Skeletal muscle satellite cell (primary cell): ENCODE measurements around the gene PEAK1.

Source experiments
- H3K27me3 ChIP-seq: 2 replicates; pipeline ENCODE4 v1.7.0; 2013; ENCODE audit warnings: low read length; ENCODE audit not compliant: control insufficient read depth, insufficient read depth
- H3K36me3 ChIP-seq: 2 replicates; pipeline ENCODE4 v1.7.0; 2013; ENCODE audit warnings: mild to moderate bottlenecking, control low read depth, low read length; ENCODE audit not compliant: insufficient read depth
- H3K4me1 ChIP-seq: 2 replicates; pipeline ENCODE4 v1.7.0; 2013; ENCODE audit warnings: low read length; ENCODE audit not compliant: control insufficient read depth, insufficient read depth
- H3K4me2 ChIP-seq: 2 replicates; pipeline ENCODE4 v1.7.0; 2013; ENCODE audit warnings: mild to moderate bottlenecking, low read length
- H3K4me3 ChIP-seq: 2 replicates; pipeline ENCODE4 v1.7.0; 2013; ENCODE audit warnings: low read length
- H3K9ac ChIP-seq: 2 replicates; pipeline ENCODE4 v1.7.0; 2013; ENCODE audit warnings: mild to moderate bottlenecking, low read depth, low read length, moderate library complexity
- H3K9me3 ChIP-seq: replicated peaks from 2 replicates; pipeline ENCODE4 v1.7.0; 2013; ENCODE audit warnings: mild to moderate bottlenecking, control low read depth, low read length

The PEAK1 gene

GRCh38 chr15:77111789-77112188 lies 308.1 kb downstream of the PEAK1 start:
- Histone ChIP-seq H3K4me2 (no peak overlapping the region), H3K9ac (no peak overlapping the region), H3K4me1 (no peaks in the 10 kb centered on the region)

GRCh38 chr15:77107531-77108355 lies 312.2 kb downstream of the PEAK1 start:
- H3K27me3 ChIP-seq, result no peaks in the 10 kb centered on the region
- H3K4me2 ChIP-seq, result no peak overlapping the region
- H3K4me3 ChIP-seq, result no peak overlapping the region
- no peak overlapping the region for H3K9ac ChIP-seq
- peaks cover 15% of the 10 kb centered on the region for H3K36me3 ChIP-seq
- H3K4me1 ChIP-seq, result no peaks in the 10 kb centered on the region
- no peaks in the 10 kb centered on the region for H3K9me3 ChIP-seq

More at GRCh38 chr15:77111789-77112188, 308.1 kb downstream of the PEAK1 start:
- no peaks in the 10 kb centered on the region for H3K27me3 ChIP-seq
- H3K36me3 ChIP-seq, result peaks cover 34% of the 10 kb centered on the region
- no peak overlapping the region for H3K4me3 ChIP-seq
- no peaks in the 10 kb centered on the region for H3K9me3 ChIP-seq

- no peaks in the 10 kb centered on the region for H3K9me3 ChIP-seq
Observed at GRCh38 chr15:77107068-77107467, 312.8 kb downstream of the PEAK1 start.

GRCh38 chr15:77104155-77104554 lies 315.7 kb downstream of the PEAK1 start:
- Histone ChIP-seq H3K9me3 (no peaks in the 10 kb centered on the region), H3K4me2 (no peak overlapping the region), H3K27me3 (no peaks in the 10 kb centered on the region), H3K9ac (no peak overlapping the region), H3K36me3 (peaks cover 2% of the 10 kb centered on the region), H3K4me1 (no peaks in the 10 kb centered on the region), H3K4me3 (no peak overlapping the region)

More at GRCh38 chr15:77107068-77107467, 312.8 kb downstream of the PEAK1 start:
- H3K4me3 ChIP-seq, result no peak overlapping the region
- H3K27me3 ChIP-seq, result no peaks in the 10 kb centered on the region
- peaks cover 9% of the 10 kb centered on the region for H3K36me3 ChIP-seq
- H3K4me1 ChIP-seq, result no peaks in the 10 kb centered on the region
- H3K4me2 ChIP-seq, result no peak overlapping the region
- H3K9ac ChIP-seq, result no peak overlapping the region

GRCh38 chr15:77099741-77100463 lies 320.0 kb downstream of the PEAK1 start:
- Histone ChIP-seq H3K4me3 (no peak overlapping the region), H3K4me1 (no peaks in the 10 kb centered on the region), H3K9ac (no peak overlapping the region), H3K36me3 (no peaks in the 10 kb centered on the region), H3K27me3 (no peaks in the 10 kb centered on the region), H3K4me2 (no peak overlapping the region), H3K9me3 (no peaks in the 10 kb centered on the region)

GRCh38 chr15:77098572-77098971 lies 321.3 kb downstream of the PEAK1 start:
- H3K9ac ChIP-seq, result no peak overlapping the region
- no peaks in the 10 kb centered on the region for H3K27me3 ChIP-seq
- no peak overlapping the region for H3K4me3 ChIP-seq
- H3K9me3 ChIP-seq, result no peaks in the 10 kb centered on the region
- H3K4me2 ChIP-seq, result no peak overlapping the region
- no peaks in the 10 kb centered on the region for H3K36me3 ChIP-seq
- H3K4me1 ChIP-seq, result no peaks in the 10 kb centered on the region

- H3K4me2 ChIP-seq, result no peak overlapping the region
- no peak overlapping the region for H3K4me3 ChIP-seq
- no peaks in the 10 kb centered on the region for H3K4me1 ChIP-seq
- no peaks in the 10 kb centered on the region for H3K27me3 ChIP-seq
- no peak overlapping the region for H3K9ac ChIP-seq
- no peaks in the 10 kb centered on the region for H3K36me3 ChIP-seq
- no peaks in the 10 kb centered on the region for H3K9me3 ChIP-seq
Observed at GRCh38 chr15:77097921-77098320, 322.0 kb downstream of the PEAK1 start.

GRCh38 chr15:77097248-77097721 lies 322.6 kb downstream of the PEAK1 start:
- no peak overlapping the region for H3K9ac ChIP-seq
- H3K4me3 ChIP-seq, result no peak overlapping the region
- no peaks in the 10 kb centered on the region for H3K27me3 ChIP-seq
- no peaks in the 10 kb centered on the region for H3K4me1 ChIP-seq
- H3K36me3 ChIP-seq, result no peaks in the 10 kb centered on the region
- no peaks in the 10 kb centered on the region for H3K9me3 ChIP-seq
- H3K4me2 ChIP-seq, result no peak overlapping the region

- Histone ChIP-seq H3K27me3 (no peaks in the 10 kb centered on the region), H3K4me1 (no peaks in the 10 kb centered on the region), H3K36me3 (no peaks in the 10 kb centered on the region), H3K9me3 (no peaks in the 10 kb centered on the region), H3K4me2 (no peak overlapping the region), H3K4me3 (no peak overlapping the region), H3K9ac (no peak overlapping the region)
Observed at GRCh38 chr15:77096541-77096940, 323.4 kb downstream of the PEAK1 start.

GRCh38 chr15:77096138-77096537 lies 323.8 kb downstream of the PEAK1 start:
- H3K36me3 ChIP-seq, result no peaks in the 10 kb centered on the region
- no peaks in the 10 kb centered on the region for H3K9me3 ChIP-seq
- no peak overlapping the region for H3K9ac ChIP-seq
- H3K4me3 ChIP-seq, result no peak overlapping the region
- no peaks in the 10 kb centered on the region for H3K4me1 ChIP-seq
- peaks cover 2% of the 10 kb centered on the region for H3K27me3 ChIP-seq
- no peak overlapping the region for H3K4me2 ChIP-seq

GRCh38 chr15:77094397-77095030 lies 325.4 kb downstream of the PEAK1 start:
- Histone ChIP-seq H3K9me3 (no peaks in the 10 kb centered on the region), H3K9ac (no peak overlapping the region), H3K36me3 (no peaks in the 10 kb centered on the region), H3K4me2 (no peak overlapping the region), H3K4me3 (no peak overlapping the region), H3K27me3 (peaks cover 4% of the 10 kb centered on the region), H3K4me1 (no peaks in the 10 kb centered on the region)
